A549 (cell line): ENCODE data around the gene FOXD4L4.
"Not testable (repeated sequence)": the region's sequence is repeated elsewhere in the genome, so short reads cannot be mapped to it uniquely, and the experiment has no call there.

Experiments used
- BHLHE40 ChIP-seq: IDR thresholded peaks from 2 replicates; pipeline ENCODE4 v1.6.1; 2012; ENCODE audit warnings: low read depth, low read length, inconsistent platforms
- REST ChIP-seq: fragments of 200-600 bp; sonication (generic); IDR thresholded peaks from 2 replicates; pipeline ENCODE4 v1.6.1; 2016; ENCODE audit warnings: antibody characterized with exemption, mild to moderate bottlenecking, moderate library complexity
- ZFP36 ChIP-seq: fragments of 450-650 bp; IDR thresholded peaks from 2 replicates; pipeline ENCODE4 v1.6.1; 2014; ENCODE audit warnings: borderline replicate concordance; ENCODE audit not compliant: partially characterized antibody
- TF ChIP-seq, protein P1 (sequence below): IDR thresholded peaks from 2 replicates; pipeline ENCODE4 v1.6.1; 2012
- TF ChIP-seq, protein P2 (sequence below): fragments of 250-450 bp; sonication (Bioruptor Pico); IDR thresholded peaks from 2 replicates; pipeline ENCODE4 v1.5.0; 2021; ENCODE audit warnings: mild to moderate bottlenecking, moderate library complexity, borderline replicate concordance

DNA sequence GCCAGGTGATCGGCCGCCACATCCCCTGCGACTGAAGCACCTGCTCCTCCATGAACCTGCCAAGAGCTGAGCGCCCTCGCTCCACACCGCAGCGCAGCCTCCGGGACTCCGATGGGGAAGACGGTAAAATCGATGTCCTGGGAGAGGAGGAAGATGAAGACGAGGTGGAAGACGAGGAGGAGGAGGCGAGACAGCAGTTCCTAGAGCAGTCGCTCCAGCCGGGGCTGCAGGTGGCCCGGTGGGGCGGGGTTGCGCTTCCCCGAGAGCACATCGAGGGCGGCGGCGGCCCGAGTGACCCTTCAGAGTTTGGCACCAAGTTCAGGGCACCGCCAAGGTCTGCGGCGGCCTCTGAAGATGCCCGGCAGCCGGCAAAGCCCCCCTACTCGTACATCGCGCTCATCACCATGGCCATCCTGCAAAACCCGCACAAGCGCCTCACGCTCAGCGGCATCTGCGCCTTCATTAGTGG is at the start of gene FOXD4L4:
- TF ChIP-seq ZFP36, REST, BHLHE40: not testable (repeated sequence)
- TF ChIP-seq, protein P1, sequence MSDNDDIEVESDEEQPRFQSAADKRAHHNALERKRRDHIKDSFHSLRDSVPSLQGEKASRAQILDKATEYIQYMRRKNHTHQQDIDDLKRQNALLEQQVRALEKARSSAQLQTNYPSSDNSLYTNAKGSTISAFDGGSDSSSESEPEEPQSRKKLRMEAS: not testable (repeated sequence)
- TF ChIP-seq, protein P2, sequence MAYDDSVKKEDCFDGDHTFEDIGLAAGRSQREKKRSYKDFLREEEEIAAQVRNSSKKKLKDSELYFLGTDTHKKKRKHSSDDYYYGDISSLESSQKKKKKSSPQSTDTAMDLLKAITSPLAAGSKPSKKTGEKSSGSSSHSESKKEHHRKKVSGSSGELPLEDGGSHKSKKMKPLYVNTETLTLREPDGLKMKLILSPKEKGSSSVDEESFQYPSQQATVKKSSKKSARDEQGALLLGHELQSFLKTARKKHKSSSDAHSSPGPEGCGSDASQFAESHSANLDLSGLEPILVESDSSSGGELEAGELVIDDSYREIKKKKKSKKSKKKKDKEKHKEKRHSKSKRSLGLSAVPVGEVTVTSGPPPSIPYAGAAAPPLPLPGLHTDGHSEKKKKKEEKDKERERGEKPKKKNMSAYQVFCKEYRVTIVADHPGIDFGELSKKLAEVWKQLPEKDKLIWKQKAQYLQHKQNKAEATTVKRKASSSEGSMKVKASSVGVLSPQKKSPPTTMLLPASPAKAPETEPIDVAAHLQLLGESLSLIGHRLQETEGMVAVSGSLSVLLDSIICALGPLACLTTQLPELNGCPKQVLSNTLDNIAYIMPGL (CRISPR knock-in tag): not testable (repeated sequence)
